PC-9 (cell line): ENCODE measurements around the gene MDH2. TPM values are rescaled to one million over a fixed set of nuclear protein-coding genes. Genes with fewer than 3 reads are reported as not detected.

Experiments used
- BruUV-seq: library from RNA; stranded (reverse); fragments of 400-500 nt; replicated peaks from 2 replicates; lab custom pipeline; 2021; lab: Mats Ljungman, UMichigan
- CTCF ChIA-PET: fragments of 300-600 bp; sonication (Branson Sonifier 250); formaldehyde crosslinking; loops from one replicate; lab custom pipeline; 2022; ENCODE audit warnings: antibody characterized with exemption; lab: Charles Lee
- POLR2A ChIA-PET: fragments of 300-600 bp; sonication (Branson Sonifier 250); formaldehyde crosslinking; loops from one replicate; lab custom pipeline; 2022; ENCODE audit warnings: antibody characterized with exemption; ENCODE audit not compliant: unreplicated experiment; lab: Charles Lee
- DNase-seq, 2 experiments: peaks; one replicate each; pipeline versions ENCODE4 v3.0.0 to v3.0.0-alpha.2; 2015 to 2022; ENCODE audit warnings: mixed read lengths in 1 of 2
- H2AFZ ChIP-seq: fragments of 200-600 bp; sonication (generic); 2 replicates; pipeline ENCODE4 v1.8.1; 2017; ENCODE audit warnings: antibody characterized with exemption
- H3F3A ChIP-seq: fragments of 200-600 bp; sonication (generic); 2 replicates; pipeline ENCODE4 v1.8.1; 2017; ENCODE audit warnings: antibody characterized with exemption, mild to moderate bottlenecking, low read depth; ENCODE audit not compliant: insufficient read depth
- H3K27ac ChIP-seq: fragments of 200-600 bp; sonication (generic); 2 replicates; pipeline ENCODE4 v1.6.1; 2016; ENCODE audit warnings: mixed run types
- H3K27me3 ChIP-seq: fragments of 200-600 bp; sonication (generic); 2 replicates; pipeline ENCODE4 v1.6.1; 2016; ENCODE audit warnings: low read depth, mixed run types; ENCODE audit not compliant: insufficient read depth
- H3K36me3 ChIP-seq: fragments of 200-600 bp; sonication (generic); 2 replicates; pipeline ENCODE4 v1.6.1; 2016; ENCODE audit warnings: low read depth, mixed run types
- H3K4me1 ChIP-seq: fragments of 200-600 bp; sonication (generic); replicated peaks from 2 replicates; pipeline ENCODE4 v1.6.1; 2016; ENCODE audit warnings: mixed run types; ENCODE audit not compliant: insufficient read depth
- H3K4me2 ChIP-seq: fragments of 200-600 bp; sonication (generic); 2 replicates; pipeline ENCODE4 v1.6.1; 2017; ENCODE audit warnings: mixed run types
- H3K4me3 ChIP-seq: fragments of 200-600 bp; sonication (generic); 2 replicates; pipeline ENCODE4 v1.6.1; 2016; ENCODE audit warnings: mixed run types
- H3K79me2 ChIP-seq: fragments of 200-600 bp; sonication (generic); 2 replicates; pipeline ENCODE4 v1.6.1; 2017; ENCODE audit warnings: low read depth, mixed run types
- H3K9me2 ChIP-seq: fragments of 200-600 bp; sonication (generic); 2 replicates; pipeline ENCODE4 v1.8.1; 2017; ENCODE audit warnings: mild to moderate bottlenecking; ENCODE audit not compliant: insufficient read depth
- H3K9me3 ChIP-seq: fragments of 200-600 bp; sonication (generic); 2 replicates; pipeline ENCODE4 v1.8.1; 2016; ENCODE audit warnings: low read depth; ENCODE audit not compliant: insufficient read depth
- H4K20me1 ChIP-seq: fragments of 200-600 bp; sonication (generic); 2 replicates; pipeline ENCODE4 v1.8.1; 2017; ENCODE audit not compliant: insufficient read depth
- EZH2 ChIP-seq: fragments of 200-600 bp; sonication (generic); IDR thresholded peaks from 2 replicates; pipeline ENCODE4 v1.8.0; 2017; ENCODE audit warnings: antibody characterized with exemption, low read depth
- intact Hi-C: fragments of 100-400 bp; cut with micrococcal nuclease; formaldehyde crosslinking; loops from one replicate; pipeline ENCODE4 v1.10.0; 2022; ENCODE audit not compliant: unreplicated experiment
- total RNA-seq: library from RNA; stranded (reverse); gene quantifications from 2 replicates; pipeline ENCODE4 v1.2.3, GENCODE V29; 2021
- TF ChIP-seq, protein P1 (sequence below): fragments of 200-600 bp; sonication (generic); conservative IDR thresholded peaks from 2 replicates; pipeline ENCODE4 v1.6.1; 2017; ENCODE audit warnings: mixed run types, antibody characterized with exemption, mild to moderate bottlenecking, moderate library complexity

The MDH2 gene
- total RNA-seq, 1 experiment from 2014 or later, result 328 TPM

DNA sequence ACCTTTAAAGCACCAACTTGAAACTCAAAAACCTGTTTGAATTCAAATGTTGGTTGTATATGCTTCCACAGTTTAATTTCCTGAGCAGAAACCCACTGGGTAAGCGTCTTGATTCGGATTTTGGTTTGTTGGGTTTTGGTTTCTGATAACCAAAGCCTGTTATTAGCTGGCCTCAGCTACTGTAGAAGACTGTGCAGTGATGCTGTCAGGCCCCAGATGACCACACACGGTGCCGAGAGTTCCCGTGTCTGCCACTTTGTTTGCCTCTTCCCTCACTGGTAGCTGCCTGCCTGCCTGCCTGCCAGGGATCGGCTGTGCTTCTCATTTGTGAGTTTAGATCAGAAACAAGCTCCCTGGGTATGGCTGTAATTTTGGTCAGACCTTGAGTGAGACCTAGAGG is 5.6 kb downstream of the MDH2 start:
- TF ChIP-seq, protein P1, sequence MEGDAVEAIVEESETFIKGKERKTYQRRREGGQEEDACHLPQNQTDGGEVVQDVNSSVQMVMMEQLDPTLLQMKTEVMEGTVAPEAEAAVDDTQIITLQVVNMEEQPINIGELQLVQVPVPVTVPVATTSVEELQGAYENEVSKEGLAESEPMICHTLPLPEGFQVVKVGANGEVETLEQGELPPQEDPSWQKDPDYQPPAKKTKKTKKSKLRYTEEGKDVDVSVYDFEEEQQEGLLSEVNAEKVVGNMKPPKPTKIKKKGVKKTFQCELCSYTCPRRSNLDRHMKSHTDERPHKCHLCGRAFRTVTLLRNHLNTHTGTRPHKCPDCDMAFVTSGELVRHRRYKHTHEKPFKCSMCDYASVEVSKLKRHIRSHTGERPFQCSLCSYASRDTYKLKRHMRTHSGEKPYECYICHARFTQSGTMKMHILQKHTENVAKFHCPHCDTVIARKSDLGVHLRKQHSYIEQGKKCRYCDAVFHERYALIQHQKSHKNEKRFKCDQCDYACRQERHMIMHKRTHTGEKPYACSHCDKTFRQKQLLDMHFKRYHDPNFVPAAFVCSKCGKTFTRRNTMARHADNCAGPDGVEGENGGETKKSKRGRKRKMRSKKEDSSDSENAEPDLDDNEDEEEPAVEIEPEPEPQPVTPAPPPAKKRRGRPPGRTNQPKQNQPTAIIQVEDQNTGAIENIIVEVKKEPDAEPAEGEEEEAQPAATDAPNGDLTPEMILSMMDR, result no peak
- H3K9me2 ChIP-seq, result no peaks in the 10 kb centered on the region
- intact Hi-C loops, result no loop called here
- H3K36me3 ChIP-seq, result peaks cover 30% of the 10 kb centered on the region
- ChIA-PET CTCF (interaction anchor here (1.2 kb wide), 1 partner anchor 16 kb away, joined by 3 read pairs; no protein-coding TSS in a partner anchor), POLR2A (interaction anchor here (0.7 to 0.8 kb wide), 2 partner anchors 69 to 1255 kb away, joined by 5 to 6 read pairs; no protein-coding TSS in a partner anchor)
- H3K27me3 ChIP-seq, result no peaks in the 10 kb centered on the region
- peaks cover 80% of the 10 kb centered on the region for H3K79me2 ChIP-seq
- peaks cover 60% of the 10 kb centered on the region for H3F3A ChIP-seq
- no peak for DNase-seq
- H4K20me1 ChIP-seq, result peaks cover 48% of the 10 kb centered on the region
- no peak overlapping the region for H2AFZ ChIP-seq
- H3K4me2 ChIP-seq, result peak overlapping the region; percentile 8; the same call in 1 of the 2 replicates
- peak overlapping the region; percentile 5; the same call in 1 of the 2 replicates for H3K27ac ChIP-seq
- no peaks in the 10 kb centered on the region for H3K9me3 ChIP-seq
- no peak overlapping the region for H3K4me3 ChIP-seq
- peaks cover 35% of the 10 kb centered on the region for H3K4me1 ChIP-seq
- no TSS peak for BruUV-seq

DNA sequence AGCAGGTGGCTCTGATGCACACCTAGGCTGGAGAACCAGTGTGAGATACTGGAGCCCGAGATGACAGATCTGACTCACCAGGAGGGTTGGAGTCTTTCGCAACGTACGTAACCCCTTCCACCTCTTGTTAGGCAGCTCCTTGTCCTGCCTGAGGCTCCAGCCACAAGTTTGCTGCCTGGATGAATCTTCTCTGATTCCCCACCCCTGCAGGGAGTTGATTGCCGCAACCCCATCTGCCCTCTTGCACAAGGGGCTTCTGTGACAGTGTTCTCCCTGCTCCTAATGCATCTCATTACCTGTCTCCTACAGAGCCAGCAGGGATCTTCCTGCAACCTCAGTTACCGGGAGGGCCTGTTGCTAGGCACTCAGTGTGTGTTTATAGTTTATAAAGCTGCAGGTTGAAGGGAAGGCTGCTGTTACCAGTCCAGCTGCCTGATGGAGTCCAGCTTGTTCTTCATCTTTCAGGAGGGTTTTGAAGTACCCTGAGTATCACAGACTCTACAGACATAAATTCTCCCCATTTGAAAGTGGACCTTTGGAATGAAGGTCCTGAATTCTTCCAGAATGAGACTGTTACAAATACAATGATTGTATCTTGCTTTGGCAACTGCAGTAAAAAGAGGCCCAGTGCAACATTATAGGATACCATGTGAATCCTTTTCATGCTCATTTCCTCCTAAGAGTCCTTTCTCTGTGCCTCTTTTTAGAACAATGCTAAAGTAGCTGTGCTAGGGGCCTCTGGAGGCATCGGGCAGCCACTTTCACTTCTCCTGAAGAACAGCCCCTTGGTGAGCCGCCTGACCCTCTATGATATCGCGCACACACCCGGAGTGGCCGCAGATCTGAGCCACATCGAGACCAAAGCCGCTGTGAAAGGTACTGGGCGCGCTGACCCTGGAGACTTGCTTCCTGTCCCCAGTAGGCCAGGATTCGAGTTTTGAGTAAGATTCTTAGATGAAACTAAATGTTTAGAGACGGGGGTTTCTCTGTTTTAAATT is 6.5 kb downstream of the MDH2 start:
- H3K9me3 ChIP-seq, result no peaks in the 10 kb centered on the region
- H3K9me2 ChIP-seq, result no peaks in the 10 kb centered on the region
- H4K20me1 ChIP-seq, result peaks cover 43% of the 10 kb centered on the region
- DNase-seq, result peak; percentile 77 to 95
- H3K79me2 ChIP-seq, result peaks cover 70% of the 10 kb centered on the region
- TF ChIP-seq, protein P1, result no peak
- TF ChIP-seq EZH2, result no peak
- BruUV-seq, result no TSS peak
- peak overlapping the region; percentile 53 for H3K4me2 ChIP-seq
- H3K4me3 ChIP-seq, result no peak overlapping the region
- H3K27me3 ChIP-seq, result no peaks in the 10 kb centered on the region
- CTCF ChIA-PET, result interaction anchor here (1.2 kb wide), 1 partner anchor 15 kb away, joined by 3 read pairs; no protein-coding TSS in a partner anchor
- H3K4me1 ChIP-seq, result peaks cover 30% of the 10 kb centered on the region
- H2AFZ ChIP-seq, result no peak overlapping the region
- H3K27ac ChIP-seq, result 0 out of 2 replicates have a peak overlapping the region, but pooled peaks have one; percentile 14
- peaks cover 34% of the 10 kb centered on the region for H3K36me3 ChIP-seq
- intact Hi-C loops, result loop anchor here (1.0 kb wide), 1 partner anchor 76 kb away; no protein-coding TSS in a partner anchor
- peaks cover 52% of the 10 kb centered on the region for H3F3A ChIP-seq
- POLR2A ChIA-PET, result interaction anchor here (0.6 to 0.9 kb wide), 5 partner anchors 15 to 1256 kb away, joined by 3 to 14 read pairs (median 6); no protein-coding TSS in a partner anchor

DNA sequence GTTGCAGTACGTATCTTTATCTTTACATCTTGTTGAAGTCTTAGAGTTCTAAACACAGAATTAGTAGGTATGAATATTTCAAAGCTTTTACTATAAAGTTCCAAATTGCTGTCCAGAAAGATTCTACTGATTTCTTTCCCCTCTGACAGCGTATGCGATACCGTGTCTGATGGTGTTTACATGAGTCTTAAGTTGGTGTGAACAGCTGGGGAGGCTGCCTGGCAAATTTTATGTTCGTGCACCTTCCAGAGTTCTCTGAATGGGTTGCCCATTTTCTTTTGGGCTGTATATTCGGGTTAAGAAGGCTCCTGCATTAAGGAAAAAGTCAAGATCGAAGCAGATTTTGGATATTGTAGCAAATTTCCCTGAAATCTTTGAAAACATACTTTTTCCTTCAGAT is 8.3 kb downstream of the MDH2 start:
- peaks cover 26% of the 10 kb centered on the region for H3K4me1 ChIP-seq
- CTCF ChIA-PET, result interaction anchor here (0.7 kb wide), 1 partner anchor 57 kb away, joined by 3 read pairs; no protein-coding TSS in a partner anchor
- no peaks in the 10 kb centered on the region for H3K27me3 ChIP-seq
- no peak overlapping the region for H3K4me3 ChIP-seq
- H3K79me2 ChIP-seq, result peaks cover 52% of the 10 kb centered on the region
- peaks cover 48% of the 10 kb centered on the region for H3F3A ChIP-seq
- peaks cover 43% of the 10 kb centered on the region for H4K20me1 ChIP-seq
- no peaks in the 10 kb centered on the region for H3K9me3 ChIP-seq
- TF ChIP-seq, protein P1, result no peak
- no peak for TF ChIP-seq EZH2
- intact Hi-C loops, result no loop called here
- POLR2A ChIA-PET, result no interaction called here
- no peak overlapping the region for H3K4me2 ChIP-seq
- DNase-seq, result no peak
- no TSS peak for BruUV-seq
- no peaks in the 10 kb centered on the region for H3K9me2 ChIP-seq
- H2AFZ ChIP-seq, result no peak overlapping the region
- H3K36me3 ChIP-seq, result peaks cover 34% of the 10 kb centered on the region
- no peak overlapping the region for H3K27ac ChIP-seq
